Activated CD4-positive, alpha-beta T cell treated with anti-CD3 and anti-CD28 coated beads, Interleukin-2, amount 10 ng/mL, durations not matched to agents 24 days and 14 days (primary cell): ENCODE data around the gene PFKM. TPM values are rescaled to one million over a fixed set of nuclear protein-coding genes. Genes with fewer than 3 reads are reported as not detected.
"Not testable (repeated sequence)": the region's sequence is repeated elsewhere in the genome, so short reads cannot be mapped to it uniquely, and the experiment has no call there.

Source experiments
- DNase-seq: peaks from one replicate; pipeline ENCODE4 v3.0.0; 2022
- H3K27ac Mint-ChIP-seq: one replicate; pipeline ENCODE4 v1.8.0; 2022; ENCODE audit warnings: mild to moderate bottlenecking, mixed read lengths
- H3K27me3 Mint-ChIP-seq: one replicate; pipeline ENCODE4 v1.8.0; 2022; ENCODE audit warnings: mixed read lengths
- H3K36me3 Mint-ChIP-seq: one replicate; pipeline ENCODE4 v1.8.0; 2022; ENCODE audit warnings: low read depth, mild to moderate bottlenecking, mixed read lengths
- H3K4me1 Mint-ChIP-seq: one replicate; pipeline ENCODE4 v1.8.0; 2021; ENCODE audit warnings: mixed read lengths
- H3K4me3 Mint-ChIP-seq: one replicate; pipeline ENCODE4 v1.8.0; 2022; ENCODE audit warnings: mild to moderate bottlenecking, moderate library complexity, mixed read lengths
- H3K9me3 Mint-ChIP-seq: one replicate; pipeline ENCODE4 v1.8.0; 2021; ENCODE audit warnings: mixed read lengths
- intact Hi-C: fragments of 100-400 bp; cut with micrococcal nuclease; formaldehyde crosslinking; loops from one replicate; pipeline ENCODE4 v1.15.1; 2023
- total RNA-seq: library from RNA; stranded (reverse); gene quantifications from 2 replicates; pipeline ENCODE4 v1.2.3, GENCODE V29; 2022

Gene PFKM
- total RNA-seq, 1 donor from 2014 or later, result 93.2 TPM

- intact Hi-C loops, result no loop called here
- DNase-seq, result no peak
- peaks cover 18% of the 10 kb centered on the region for H3K4me1 Mint-ChIP-seq
- H3K4me3 Mint-ChIP-seq, result no peak overlapping the region
- no peaks in the 10 kb centered on the region for H3K9me3 Mint-ChIP-seq
- H3K36me3 Mint-ChIP-seq, result peaks cover 23% of the 10 kb centered on the region
- H3K27me3 Mint-ChIP-seq, result peaks cover 5% of the 10 kb centered on the region
- no peak overlapping the region for H3K27ac Mint-ChIP-seq
These were observed 3.1 kb downstream of the PFKM start for GRCh38 chr12:48122065-48122834.

DNA sequence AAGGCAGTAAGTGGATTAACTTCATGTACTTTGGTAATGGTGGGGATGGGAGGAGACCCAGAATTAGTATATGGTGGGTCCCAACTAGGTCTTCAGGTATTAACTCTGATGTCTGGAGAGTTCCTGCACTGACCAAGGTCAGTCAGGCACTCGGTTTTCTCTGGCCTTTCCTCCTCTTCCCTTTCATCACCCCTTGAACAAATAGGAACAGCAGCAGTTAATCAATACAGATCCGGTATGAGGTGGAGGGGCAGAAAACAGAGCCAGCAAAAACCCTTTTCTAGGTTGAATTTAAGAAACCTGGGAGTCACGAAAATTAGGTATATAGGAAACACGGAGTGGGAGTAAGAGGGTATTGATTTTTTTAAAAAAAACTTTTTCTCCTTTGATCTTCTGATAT lies 4.0 kb downstream of the PFKM start:
- no peak overlapping the region for H3K4me3 Mint-ChIP-seq
- H3K4me1 Mint-ChIP-seq, result peaks cover 18% of the 10 kb centered on the region
- H3K9me3 Mint-ChIP-seq, result no peaks in the 10 kb centered on the region
- intact Hi-C loops, result no loop called here
- peaks cover 26% of the 10 kb centered on the region for H3K36me3 Mint-ChIP-seq
- H3K27me3 Mint-ChIP-seq, result no peaks in the 10 kb centered on the region
- H3K27ac Mint-ChIP-seq, result no peak overlapping the region
- no peak for DNase-seq

DNA sequence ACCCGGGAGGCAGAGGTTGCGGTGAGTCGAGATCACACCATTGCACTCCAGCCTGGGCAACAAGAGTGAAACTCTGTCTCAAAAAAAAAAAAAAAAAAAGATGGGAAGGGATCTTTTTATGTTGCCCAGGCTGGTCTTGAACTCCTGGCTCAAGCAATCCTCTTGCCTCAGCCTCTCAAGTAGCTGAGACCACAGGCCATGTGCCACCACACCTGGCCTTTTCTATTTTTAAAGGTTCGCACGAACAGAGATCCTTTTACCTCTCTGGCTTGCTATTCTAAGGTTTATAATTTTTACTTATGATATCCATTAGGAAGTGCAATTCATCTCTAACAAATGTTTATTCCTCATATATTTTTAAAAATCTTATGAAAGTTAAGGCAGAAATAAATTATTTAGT lies 6.4 kb downstream of the PFKM start:
- H3K9me3 Mint-ChIP-seq, H3K4me1 Mint-ChIP-seq, DNase-seq, H3K27ac Mint-ChIP-seq, H3K27me3 Mint-ChIP-seq, H3K4me3 Mint-ChIP-seq, intact Hi-C loops: not testable (repeated sequence)
- peaks cover 26% of the 10 kb centered on the region for H3K36me3 Mint-ChIP-seq

DNA sequence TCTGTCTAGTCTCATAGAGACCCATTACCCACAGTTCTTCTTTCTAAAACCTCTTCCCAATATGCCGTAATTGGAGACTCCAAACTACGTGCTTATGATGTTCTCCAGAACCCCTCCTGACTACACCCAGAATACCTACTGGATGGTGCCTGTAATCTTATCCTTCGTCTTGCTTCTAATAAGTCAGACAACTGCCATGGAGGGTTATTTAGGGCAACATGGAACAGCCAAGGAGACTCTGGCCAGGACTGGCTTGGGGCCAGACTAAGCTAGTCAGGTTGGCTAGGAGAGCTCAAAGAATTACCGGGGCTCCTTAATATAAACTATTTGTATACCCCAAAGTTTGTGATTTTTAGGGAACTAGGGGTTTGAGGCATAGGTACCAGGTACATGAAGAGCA lies 6.8 kb downstream of the PFKM start:
- peaks cover 1% of the 10 kb centered on the region for H3K4me1 Mint-ChIP-seq
- intact Hi-C loops, result no loop called here
- H3K27me3 Mint-ChIP-seq, result no peaks in the 10 kb centered on the region
- no peak overlapping the region for H3K4me3 Mint-ChIP-seq
- no peak overlapping the region for H3K27ac Mint-ChIP-seq
- peaks cover 26% of the 10 kb centered on the region for H3K36me3 Mint-ChIP-seq
- no peaks in the 10 kb centered on the region for H3K9me3 Mint-ChIP-seq
- DNase-seq, result no peak

DNA sequence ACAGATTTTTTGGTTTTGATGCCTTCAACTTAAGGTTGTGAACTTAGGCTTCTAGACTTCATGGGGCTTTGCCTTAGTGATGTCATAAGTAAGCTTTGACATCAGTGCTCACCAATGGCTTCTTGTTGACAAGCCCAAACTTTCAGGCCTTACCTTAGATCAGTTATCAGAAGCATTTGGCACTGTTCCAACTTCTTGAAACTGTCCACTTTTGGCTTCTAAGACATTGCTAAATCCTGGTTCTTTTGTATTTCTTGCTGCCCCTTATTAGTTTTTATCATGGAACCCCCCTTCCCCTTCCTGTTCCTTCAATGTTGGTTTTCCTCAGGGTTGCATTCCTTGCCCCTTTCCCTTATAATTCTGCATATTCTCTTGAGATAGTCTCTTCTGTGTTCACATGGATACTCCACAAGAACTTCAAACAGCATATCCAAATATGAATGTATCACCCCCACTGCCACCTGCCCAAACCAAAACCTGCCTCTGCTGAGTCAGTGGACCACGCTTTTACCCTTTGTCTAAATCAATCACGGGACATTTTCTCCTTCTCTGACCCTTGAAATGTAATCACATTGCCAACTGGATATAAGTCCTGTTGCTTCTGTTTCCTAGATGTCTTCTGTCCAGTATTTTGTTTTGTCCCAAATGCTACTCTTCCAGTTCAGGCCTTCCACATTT lies 7.9 kb downstream of the PFKM start:
- DNase-seq, result no peak
- peaks cover 28% of the 10 kb centered on the region for H3K36me3 Mint-ChIP-seq
- intact Hi-C loops, result no loop called here
- H3K27me3 Mint-ChIP-seq, result no peaks in the 10 kb centered on the region
- no peak overlapping the region for H3K27ac Mint-ChIP-seq
- H3K4me3 Mint-ChIP-seq, result no peak overlapping the region
- H3K9me3 Mint-ChIP-seq, result no peaks in the 10 kb centered on the region
- H3K4me1 Mint-ChIP-seq, result no peaks in the 10 kb centered on the region

DNA sequence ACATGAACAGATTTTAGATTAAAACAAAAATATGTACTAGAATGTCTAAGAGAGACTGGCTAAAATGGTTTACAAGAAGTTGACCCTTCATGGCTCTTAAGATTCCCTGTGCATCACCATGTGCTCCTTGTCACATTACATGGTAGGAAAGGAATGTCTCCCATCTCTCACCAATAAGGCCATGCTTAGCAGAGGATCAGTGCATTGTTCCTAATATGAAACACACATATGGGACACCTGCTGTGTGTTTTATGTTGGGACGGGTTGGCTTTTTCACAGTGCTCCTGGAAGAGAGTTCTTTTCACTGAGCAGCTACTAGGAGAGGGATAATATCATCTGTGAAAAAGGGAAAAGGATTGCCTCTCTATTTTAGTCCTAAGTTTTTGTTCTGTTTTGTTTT lies 9.6 kb downstream of the PFKM start:
- H3K27ac Mint-ChIP-seq, result no peak overlapping the region
- H3K9me3 Mint-ChIP-seq, result no peaks in the 10 kb centered on the region
- no peaks in the 10 kb centered on the region for H3K27me3 Mint-ChIP-seq
- H3K4me3 Mint-ChIP-seq, result no peak overlapping the region
- peaks cover 28% of the 10 kb centered on the region for H3K36me3 Mint-ChIP-seq
- no peaks in the 10 kb centered on the region for H3K4me1 Mint-ChIP-seq
- DNase-seq, result no peak
- intact Hi-C loops, result no loop called here

- H3K27ac Mint-ChIP-seq, result no peak overlapping the region
- no peak overlapping the region for H3K4me3 Mint-ChIP-seq
- peaks cover 30% of the 10 kb centered on the region for H3K36me3 Mint-ChIP-seq
- intact Hi-C loops, result no loop called here
- no peaks in the 10 kb centered on the region for H3K27me3 Mint-ChIP-seq
- H3K9me3 Mint-ChIP-seq, result no peaks in the 10 kb centered on the region
- no peak for DNase-seq
- H3K4me1 Mint-ChIP-seq, result no peaks in the 10 kb centered on the region
These were observed 10.2 kb downstream of the PFKM start for GRCh38 chr12:48129376-48129775.

DNA sequence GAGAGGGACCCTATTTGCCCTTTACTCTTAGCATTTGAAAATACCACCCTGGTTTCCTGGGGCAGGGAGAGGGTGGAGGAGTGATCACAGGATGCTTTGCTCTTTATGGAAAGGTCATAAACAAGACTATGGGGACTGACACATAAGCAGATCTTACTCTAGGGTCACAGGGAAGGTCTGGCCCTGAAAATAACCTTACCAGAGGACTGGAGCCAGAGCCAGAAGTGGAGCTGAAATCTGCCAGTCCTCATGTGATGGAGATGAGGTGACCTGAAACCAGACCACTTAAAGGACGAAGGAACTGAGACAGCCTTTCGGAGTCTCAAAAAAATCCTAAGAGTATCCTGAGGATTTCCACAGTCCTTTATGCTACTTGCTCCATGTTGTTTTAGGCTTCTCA lies 12.4 kb downstream of the PFKM start:
- peaks cover 34% of the 10 kb centered on the region for H3K36me3 Mint-ChIP-seq
- no peaks in the 10 kb centered on the region for H3K9me3 Mint-ChIP-seq
- no peak for DNase-seq
- intact Hi-C loops, result no loop called here
- H3K27me3 Mint-ChIP-seq, result no peaks in the 10 kb centered on the region
- no peaks in the 10 kb centered on the region for H3K4me1 Mint-ChIP-seq
- no peak overlapping the region for H3K4me3 Mint-ChIP-seq
- no peak overlapping the region for H3K27ac Mint-ChIP-seq

DNA sequence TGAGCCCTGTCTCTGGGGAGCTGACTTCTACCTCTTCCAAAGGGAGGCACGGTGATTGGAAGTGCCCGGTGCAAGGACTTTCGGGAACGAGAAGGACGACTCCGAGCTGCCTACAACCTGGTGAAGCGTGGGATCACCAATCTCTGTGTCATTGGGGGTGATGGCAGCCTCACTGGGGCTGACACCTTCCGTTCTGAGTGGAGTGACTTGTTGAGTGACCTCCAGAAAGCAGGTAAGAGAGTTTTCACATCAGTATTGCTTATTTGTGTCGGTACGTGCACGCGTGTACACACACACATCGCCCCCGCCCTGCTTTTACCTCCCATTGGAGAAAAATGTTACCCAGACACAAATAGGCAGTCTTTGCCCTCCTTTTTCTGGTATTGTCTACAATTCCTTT lies 13.7 kb downstream of the PFKM start:
- Mint-ChIP-seq H3K27me3 (no peaks in the 10 kb centered on the region), H3K4me1 (no peaks in the 10 kb centered on the region), H3K4me3 (no peak overlapping the region), H3K27ac (no peak overlapping the region), H3K9me3 (no peaks in the 10 kb centered on the region), H3K36me3 (peaks cover 33% of the 10 kb centered on the region)
- DNase-seq, result no peak
- intact Hi-C loops, result no loop called here

DNA sequence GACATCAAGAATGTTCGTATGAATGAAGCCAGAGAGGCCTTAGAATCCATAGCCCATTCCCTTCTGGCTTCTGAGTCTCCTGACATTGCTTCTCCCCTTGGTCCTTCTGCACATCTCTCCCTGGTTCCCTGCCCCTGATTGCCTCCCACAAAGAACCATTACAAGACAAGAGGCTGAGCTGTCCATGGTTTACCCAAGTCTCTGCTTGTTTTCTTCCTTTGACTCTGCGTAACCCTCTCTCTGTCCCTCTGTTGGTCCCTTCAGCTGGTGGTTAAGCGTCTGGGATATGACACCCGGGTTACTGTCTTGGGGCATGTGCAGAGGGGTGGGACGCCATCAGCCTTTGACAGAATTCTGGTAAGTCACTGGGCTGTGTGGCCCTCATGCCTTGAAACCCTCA lies 15.9 kb downstream of the PFKM start:
- no peaks in the 10 kb centered on the region for H3K27me3 Mint-ChIP-seq

DNA sequence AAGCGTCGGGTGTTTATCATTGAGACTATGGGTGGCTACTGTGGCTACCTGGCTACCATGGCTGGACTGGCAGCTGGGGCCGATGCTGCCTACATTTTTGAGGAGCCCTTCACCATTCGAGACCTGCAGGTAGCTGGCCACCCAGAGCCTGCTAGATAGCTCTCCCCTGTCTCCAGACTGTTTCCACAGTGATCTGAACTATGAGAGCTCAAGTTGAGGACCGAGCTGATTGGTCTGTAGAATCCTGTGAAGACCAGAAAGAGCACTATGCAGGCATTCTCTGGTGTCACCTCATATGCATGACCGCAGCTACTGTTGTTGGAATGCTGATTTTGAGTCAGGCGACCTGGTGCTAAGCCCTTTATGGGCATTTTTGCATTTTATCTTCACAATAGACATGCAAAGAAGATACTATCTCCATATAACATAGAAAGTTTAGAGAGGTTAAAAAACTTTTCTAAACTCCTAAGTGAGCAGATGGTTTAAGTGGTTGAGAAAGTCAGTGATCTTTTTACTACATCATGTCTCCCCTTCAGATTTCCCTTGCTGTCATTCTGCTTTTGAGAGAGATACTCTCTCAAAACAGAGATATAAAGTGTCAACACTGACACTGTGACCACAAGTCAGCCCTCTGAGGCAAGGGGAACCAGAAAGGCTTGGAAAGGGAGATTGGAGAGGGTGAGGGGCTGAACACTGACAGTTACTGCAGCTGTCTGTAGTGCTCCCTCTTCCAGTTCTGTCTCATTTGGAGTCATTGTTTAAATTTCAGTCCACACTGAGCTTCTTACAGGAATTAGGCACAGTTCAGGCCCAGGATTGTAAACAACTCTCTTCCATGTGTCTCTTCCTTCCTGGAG lies 23.9 kb downstream of the PFKM start:
- Mint-ChIP-seq H3K4me3 (no peak overlapping the region), H3K9me3 (no peaks in the 10 kb centered on the region), H3K27me3 (no peaks in the 10 kb centered on the region), H3K4me1 (peaks cover 2% of the 10 kb centered on the region), H3K27ac (no peak overlapping the region), H3K36me3 (peaks cover 24% of the 10 kb centered on the region)
- DNase-seq, result no peak
- intact Hi-C loops, result no loop called here

More for the DNA sequence above, 15.9 kb downstream of the PFKM start:
- Mint-ChIP-seq H3K4me3 (no peak overlapping the region), H3K27ac (no peak overlapping the region), H3K4me1 (no peaks in the 10 kb centered on the region), H3K36me3 (peaks cover 34% of the 10 kb centered on the region), H3K9me3 (no peaks in the 10 kb centered on the region)
- no peak for DNase-seq
- intact Hi-C loops, result no loop called here

DNA sequence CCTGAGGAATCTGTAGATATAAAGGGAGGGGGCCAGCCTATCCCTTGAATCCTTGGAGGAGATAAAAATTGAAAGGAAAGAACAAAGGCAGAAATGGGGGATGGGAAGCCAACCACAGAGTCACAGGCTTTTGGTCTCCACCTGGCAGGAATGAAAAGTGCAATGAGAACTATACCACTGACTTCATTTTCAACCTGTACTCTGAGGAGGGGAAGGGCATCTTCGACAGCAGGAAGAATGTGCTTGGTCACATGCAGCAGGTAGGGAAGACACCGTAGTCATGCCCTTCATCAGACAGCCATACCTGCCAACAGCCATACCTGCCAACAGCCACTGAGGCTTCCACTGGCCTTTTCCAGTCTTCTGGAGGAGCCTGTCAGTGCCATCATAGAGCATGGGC lies 24.7 kb downstream of the PFKM start:
- Mint-ChIP-seq H3K27ac (no peak overlapping the region), H3K36me3 (peaks cover 25% of the 10 kb centered on the region), H3K9me3 (no peaks in the 10 kb centered on the region), H3K27me3 (no peaks in the 10 kb centered on the region), H3K4me3 (no peak overlapping the region), H3K4me1 (peaks cover 2% of the 10 kb centered on the region)
- no peak for DNase-seq
- intact Hi-C loops, result no loop called here

GRCh38 chr12:48145981-48146380 lies 26.8 kb downstream of the PFKM start:
- no peak overlapping the region for H3K4me3 Mint-ChIP-seq
- intact Hi-C loops, result no loop called here
- H3K4me1 Mint-ChIP-seq, result peaks cover 2% of the 10 kb centered on the region
- H3K27me3 Mint-ChIP-seq, result no peaks in the 10 kb centered on the region
- no peak overlapping the region for H3K27ac Mint-ChIP-seq
- H3K36me3 Mint-ChIP-seq, result peaks cover 37% of the 10 kb centered on the region
- DNase-seq, result no peak
- no peaks in the 10 kb centered on the region for H3K9me3 Mint-ChIP-seq
